ENCODE results near the gene EIPR1.

Gene EIPR1

DNA sequence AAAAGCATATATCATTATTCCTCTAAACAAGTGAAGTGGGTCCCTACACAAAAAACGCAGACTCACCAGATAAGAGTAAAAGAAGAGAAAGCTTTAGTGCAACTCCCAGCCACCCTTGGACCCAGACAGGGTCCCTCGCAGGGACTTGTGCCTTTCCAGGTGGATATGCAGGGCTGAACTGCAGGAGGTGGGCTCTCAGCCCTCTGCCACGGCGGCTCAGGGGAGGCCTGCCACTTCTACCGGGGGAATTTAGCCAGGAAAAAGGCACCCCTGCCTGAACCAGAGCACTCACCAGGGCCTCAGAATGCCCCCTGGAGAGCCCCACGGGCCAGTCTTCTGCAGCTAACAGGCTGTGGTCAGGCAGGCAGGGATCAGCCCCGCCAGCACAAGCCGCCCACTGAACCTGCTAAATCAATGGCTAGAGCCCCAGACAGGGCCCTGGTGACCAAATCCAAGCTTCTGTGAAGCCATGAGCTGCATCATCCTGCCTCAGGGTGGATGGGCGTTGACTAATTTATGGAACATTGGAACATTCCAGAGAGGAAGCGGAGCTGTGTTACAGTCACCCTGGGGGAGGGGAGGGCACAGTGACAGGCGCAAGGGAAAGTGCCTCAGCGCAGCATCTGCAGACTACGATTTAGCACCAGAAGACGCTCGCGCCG is 209.3 kb downstream of the EIPR1 start:
- DNase-seq = no peak

GRCh38 chr2:3163401-3163800 is 214.2 kb downstream of the EIPR1 start:
- no peak for DNase-seq

DNA sequence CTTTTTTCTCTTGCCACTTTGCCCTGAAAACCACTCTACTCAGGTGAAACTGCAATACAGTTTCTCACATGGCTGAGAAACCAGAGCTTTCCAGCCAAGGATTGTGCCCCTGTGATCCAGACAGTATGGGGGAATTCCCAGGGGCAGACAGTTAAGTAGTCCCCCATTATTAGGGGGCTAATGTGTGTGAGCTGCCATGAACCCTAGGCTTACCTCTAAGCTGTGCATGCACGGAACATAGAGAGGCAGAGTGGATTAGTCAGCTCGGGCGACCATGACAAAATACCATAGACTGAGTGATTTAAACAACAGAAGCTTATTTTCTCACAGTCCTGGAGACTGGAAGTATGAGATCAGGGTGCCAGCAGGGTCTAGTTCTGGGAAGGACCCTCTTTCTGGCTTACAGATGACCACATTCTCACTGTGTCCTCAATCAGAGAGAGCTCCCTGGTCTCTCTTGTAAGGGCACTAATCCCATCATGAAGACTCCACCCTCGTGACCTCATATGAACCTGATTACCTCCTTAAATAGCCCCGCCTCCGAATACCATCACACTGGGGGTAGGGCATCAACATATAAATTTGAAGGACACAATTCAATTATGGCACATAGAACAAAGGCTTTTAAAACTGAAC is 215.1 kb downstream of the EIPR1 start:
- DNase-seq = no peak

DNA sequence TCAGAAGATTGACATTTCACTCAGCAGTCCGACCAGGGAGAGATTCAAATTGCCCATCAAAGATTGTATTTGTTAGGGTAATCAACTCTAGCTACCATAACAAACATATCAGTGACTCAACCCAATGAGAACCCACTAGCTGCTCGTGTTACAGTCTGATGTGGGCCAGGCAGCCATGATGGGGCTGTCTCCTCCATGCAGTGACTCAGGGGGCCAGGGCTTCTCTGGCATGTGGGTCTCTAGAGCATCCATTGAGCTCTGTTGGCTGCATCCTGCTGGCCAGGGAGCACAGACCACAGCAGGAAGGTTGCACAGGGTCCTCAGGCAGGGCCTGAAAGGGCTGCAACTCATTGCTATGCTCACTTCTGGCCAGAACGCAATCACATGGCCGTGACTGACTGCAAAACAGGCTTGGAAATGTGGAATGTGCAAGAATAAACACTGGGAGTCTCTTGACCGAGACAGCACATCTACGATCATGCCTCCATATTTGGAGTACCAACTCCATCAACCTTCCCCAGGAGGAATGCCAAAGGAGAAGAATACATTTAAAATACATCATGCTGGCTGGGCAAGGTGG is 216.8 kb downstream of the EIPR1 start:
- DNase-seq = no peak

DNA sequence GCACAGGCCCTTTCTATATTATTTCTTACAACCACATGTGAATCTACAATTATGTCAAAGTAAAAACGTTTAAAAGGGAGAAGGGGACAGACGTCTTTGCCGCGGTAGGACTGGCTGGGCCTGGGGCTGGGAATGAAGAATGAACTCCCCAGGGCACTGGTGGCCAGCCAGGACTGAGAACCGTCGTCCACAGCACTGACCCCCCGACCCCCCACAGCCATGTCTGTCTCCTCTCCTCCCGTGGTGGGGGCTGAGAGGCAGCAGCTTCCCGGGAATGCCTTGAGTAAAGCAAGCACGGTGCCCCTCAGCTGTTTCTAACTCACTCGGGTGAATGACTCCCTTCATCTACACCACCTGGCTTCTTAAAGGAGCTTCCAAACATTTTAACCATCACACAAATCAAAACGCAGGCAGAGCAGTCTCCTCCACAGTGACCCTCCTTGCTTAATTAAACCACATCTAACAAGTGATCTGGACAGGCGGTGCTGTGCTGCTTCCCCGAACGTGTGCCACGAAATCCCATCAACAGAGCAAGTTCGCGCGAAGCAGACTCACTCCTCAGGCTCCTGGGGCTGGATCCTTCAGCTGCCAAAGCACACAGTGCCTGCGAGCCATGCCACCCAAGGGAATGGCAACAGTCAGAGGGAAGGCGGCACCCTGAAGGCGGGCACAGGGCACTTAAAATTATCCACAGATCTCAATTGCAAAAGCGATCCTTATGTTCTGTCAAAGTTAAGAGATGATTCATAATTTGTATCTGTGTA is 217.7 kb downstream of the EIPR1 start:
- DNase-seq = no peak

- DNase-seq = no peak
These were observed 222.9 kb downstream of the EIPR1 start for GRCh38 chr2:3154700-3155099.

- DNase-seq = no peak
These were observed 223.5 kb downstream of the EIPR1 start for GRCh38 chr2:3154146-3154545.

- no peak for DNase-seq
These were observed 226.3 kb downstream of the EIPR1 start for GRCh38 chr2:3151153-3151918.

GRCh38 chr2:3149441-3150217 is 228.0 kb downstream of the EIPR1 start:
- DNase-seq = no peak

GRCh38 chr2:3148716-3149115 is 228.9 kb downstream of the EIPR1 start:
- no peak for DNase-seq

GRCh38 chr2:3147651-3148530 is 229.7 kb downstream of the EIPR1 start:
- DNase-seq = no peak

- DNase-seq = no peak
These were observed 230.6 kb downstream of the EIPR1 start for GRCh38 chr2:3146772-3147650.

DNA sequence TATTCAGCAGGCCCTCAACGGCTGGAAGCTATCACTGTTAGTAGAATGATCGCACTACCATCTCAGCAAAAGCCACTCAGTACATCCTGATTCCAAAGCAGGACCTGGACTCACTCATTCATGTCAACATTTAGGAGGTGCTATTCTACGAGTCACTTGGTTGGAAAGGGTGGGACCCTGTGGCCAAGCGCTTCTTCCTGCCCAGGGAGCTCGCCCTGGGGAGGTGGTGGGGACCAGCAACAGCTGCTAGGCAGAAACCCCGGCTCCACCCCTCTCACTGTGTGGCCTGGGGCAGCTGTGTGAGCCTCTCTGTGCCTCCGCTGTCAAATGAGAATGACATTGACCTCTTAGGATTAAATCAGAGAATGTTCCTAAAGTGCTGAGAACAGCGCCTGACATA is 231.4 kb downstream of the EIPR1 start:
- DNase-seq = no peak

GRCh38 chr2:3145471-3146021 is 232.1 kb downstream of the EIPR1 start:
- no peak for DNase-seq

GRCh38 chr2:3144856-3145255 is 232.8 kb downstream of the EIPR1 start:
- no peak for DNase-seq

DNA sequence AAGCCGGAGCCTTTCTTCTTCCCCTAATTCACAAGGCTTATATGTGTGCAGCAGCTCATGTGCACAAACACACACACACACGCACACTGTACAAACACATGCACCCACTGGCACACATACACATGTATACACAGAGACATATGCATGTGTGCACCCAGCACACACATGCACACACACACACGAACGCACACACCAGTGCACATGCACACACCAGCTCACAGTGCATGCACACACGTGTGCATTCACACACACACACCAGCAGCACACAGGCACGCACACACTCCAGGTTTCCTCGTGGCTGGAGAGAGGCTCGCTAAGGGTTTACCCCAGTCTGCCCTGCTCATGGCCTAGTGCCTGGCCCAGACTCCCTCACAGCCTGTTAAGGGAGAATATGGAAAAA is 234.0 kb downstream of the EIPR1 start:
- no peak for DNase-seq

- no peak for DNase-seq
These were observed 234.6 kb downstream of the EIPR1 start for GRCh38 chr2:3142961-3143571.

- DNase-seq = no peak
These were observed 235.4 kb downstream of the EIPR1 start for GRCh38 chr2:3142210-3142609.

DNA sequence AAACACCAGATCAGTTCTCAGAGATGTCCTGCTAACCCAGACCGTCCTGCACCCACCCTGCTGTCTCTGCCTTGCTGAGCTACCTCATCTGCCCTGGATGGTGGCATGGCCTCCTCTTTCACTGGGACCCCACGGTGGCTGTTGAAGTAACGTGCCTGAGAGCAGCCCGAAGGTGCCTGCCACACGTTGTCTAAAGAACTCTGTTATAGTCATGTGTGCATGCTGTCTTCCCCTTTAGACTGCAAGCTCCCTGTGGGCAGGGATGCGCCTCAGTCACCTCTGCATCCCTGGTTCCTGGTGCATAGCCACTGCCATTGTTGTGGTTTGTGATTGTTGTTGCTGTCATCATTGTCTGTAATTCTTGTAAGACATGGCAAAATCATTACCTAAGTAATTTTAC is 235.9 kb downstream of the EIPR1 start:
- no peak for DNase-seq
